Activated naive CD4-positive, alpha-beta T cell (primary cell): ENCODE data around the gene RAB43.

ENCODE experiments used
- DNase-seq, 4 experiments: peaks; one replicate each; lab custom pipeline; 2025; lab: John Stamatoyannopoulos, UW

Gene RAB43

GRCh38 chr3:129038121-129038855 is 83.3 kb downstream of the RAB43 start:
- no peak for DNase-seq
